Airway epithelial cell (primary cell): Measurements from ENCODE around the gene PRG3. TPM values are rescaled to one million over a fixed set of nuclear protein-coding genes. Genes with fewer than 3 reads are reported as not detected.

ENCODE experiments used
- total RNA-seq: library from RNA; depleted of rRNA; stranded (reverse); fragments of >200 nt; gene quantifications from 2 replicates; pipeline ENCODE4 v1.2.3, GENCODE V29; 2015

Gene PRG3
- not detected in 2 replicates for total RNA-seq

GRCh38 chr11:57380975-57381374, at the start of gene PRG3:
Gene PRG3 (minus strand): TSS chr11:57381150. CDS start chr11:57380708, 442 bp downstream.

GRCh38 chr11:57426929-57427726, 46.2 kb upstream of the PRG3 start, which contains the start of gene SLC43A3:
Gene SLC43A3 (minus strand): TSS chr11:57427121. CDS start chr11:57426172, 949 bp downstream.

GRCh38 chr11:57390535-57390934, 9.6 kb upstream of the PRG3 start, which contains the start of gene PRG2:
Gene PRG2 (minus strand): TSS chr11:57390650. CDS start chr11:57389944, 706 bp downstream.

GRCh38 chr11:57338142-57338541, 42.8 kb downstream of the PRG3 start, which contains the start of gene P2RX3:
Gene P2RX3 (plus strand): TSS chr11:57338352. CDS start chr11:57338551, 199 bp downstream.

GRCh38 chr11:57335343-57336110, 45.4 kb downstream of the PRG3 start, which contains the start of gene SSRP1:
Gene SSRP1 (minus strand): TSS chr11:57335892. CDS start chr11:57335121, 771 bp downstream.

Other genes with a start within 250 kb of the PRG3 start
- not detected in 2 replicates for gene LRRC55, start 199.2 kb downstream of the PRG3 start, total RNA-seq
- not detected in 2 replicates for gene APLNR, start 143.9 kb downstream of the PRG3 start, total RNA-seq
- 213 and 231 TPM in 2 replicates for gene TNKS1BP1, start 56.2 kb downstream of the PRG3 start, total RNA-seq
- 123 and 148 TPM in 2 replicates for gene SSRP1, start 45.3 kb downstream of the PRG3 start, total RNA-seq
- not detected in 2 replicates for gene P2RX3, start 42.8 kb downstream of the PRG3 start, total RNA-seq
- gene PRG2, start 9.5 kb upstream of the PRG3 start, total RNA-seq: not detected in 2 replicates
- 36.7 and 39.1 TPM in 2 replicates for gene SLC43A3, start 46.0 kb upstream of the PRG3 start, total RNA-seq
- gene RTN4RL2, start 79.4 kb upstream of the PRG3 start, total RNA-seq: 0.14 TPM in 1 of 2 replicates, not detected in the other
- gene SLC43A1, start 134.6 kb upstream of the PRG3 start, total RNA-seq: 0.79 and 2.1 TPM in 2 replicates
- 66.0 and 89.9 TPM in 2 replicates for gene TIMM10, start 149.6 kb upstream of the PRG3 start, total RNA-seq
- not detected in 2 replicates for gene SMTNL1, start 156.4 kb upstream of the PRG3 start, total RNA-seq
- gene UBE2L6, start 186.5 kb upstream of the PRG3 start, total RNA-seq: 4.6 and 4.9 TPM in 2 replicates
- gene SERPING1, start 216.5 kb upstream of the PRG3 start, total RNA-seq: 0.42 and 1.1 TPM in 2 replicates